ENCODE measurements around the gene TMIGD1. TPM values are rescaled to one million over a fixed set of nuclear protein-coding genes. Genes with fewer than 3 reads are reported as not detected.

Gene TMIGD1
- total and polyA plus RNA-seq, 2 of the 13 experiments (the other 11 are each of a cell fraction or from before 2014, with no cell fraction given), result not detected

DNA sequence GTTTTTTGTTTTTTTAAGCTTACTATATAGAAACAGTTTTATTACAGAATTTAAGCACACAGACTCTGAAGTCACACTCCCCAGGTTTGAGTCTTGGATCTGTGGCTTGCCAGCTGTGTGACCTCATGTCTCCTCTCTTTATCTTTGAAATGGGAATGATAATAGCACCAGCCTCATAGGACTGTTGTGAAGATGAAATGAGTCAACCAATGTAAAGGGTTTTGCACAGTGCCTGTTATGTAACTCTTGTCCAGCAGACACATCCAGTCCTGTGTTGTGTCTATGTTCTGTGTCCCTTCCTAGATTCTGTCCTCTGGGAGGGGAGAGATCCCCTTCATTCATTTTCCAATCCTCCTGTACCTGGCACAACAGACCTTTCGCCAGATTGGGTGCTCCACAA lies 41.8 kb upstream of the TMIGD1 start:
- whole genome bisulfite sequencing (ENCODE audit: low lambda C conversion rate), result 20% methylated on average over 1 of the region's 1 CpG
- in situ Hi-C loops (cut with HindIII; ENCODE audit: extremely low pct_ligation_motif_present, low pct_unique_long_range_greater_than_20kb) (loop anchor here (5.0 kb wide), 1 partner anchor 33 kb away; no protein-coding TSS in a partner anchor), intact Hi-C loops (cut with micrococcal nuclease; ENCODE audit: unreplicated experiment) (loop anchor here (2.0 kb wide), 1 partner anchor 31 kb away; no protein-coding TSS in a partner anchor)
- Histone ChIP-seq H3K4me2 (ENCODE audit: low read depth, low read length) (peak overlapping the region; percentile 95), H3K4me1 (ENCODE audit: insufficient read depth, low read length) (peaks cover 46% of the 10 kb centered on the region), H3K36me3 (replicated peaks in 1 of 2; ENCODE audit: control insufficient read depth in 1 of 2, insufficient read depth in 2 of 2, low read length in 2 of 2) (no peaks in the 10 kb centered on the region), H4K20me1 (ENCODE audit: insufficient read depth, low read length) (peaks cover 9% of the 10 kb centered on the region), H3K4me3 (replicated peaks in 1 of 3; ENCODE audit: insufficient read depth in 1 of 3, low read depth in 2 of 3, low read length in 3 of 3) (peak overlapping the region in 1 of 3 experiments; percentile 36; a peak in 1 of 6 replicates), H3K79me2 (ENCODE audit: insufficient read depth, low read length) (peaks cover 19% of the 10 kb centered on the region), H3K9me3 (ENCODE audit: low read length) (no peaks in the 10 kb centered on the region), H2AFZ (ENCODE audit: low read length) (no peak overlapping the region), H3K27me3 (ENCODE audit: control insufficient read depth in 1 of 2, insufficient read depth in 2 of 2, low read length in 2 of 2) (no peaks in the 10 kb centered on the region; a peak in 1 of 5 replicates), H3K27ac (ENCODE audit: extremely low read length, insufficient read depth, low read length) (peak overlapping the region; percentile 35), H3K9ac (ENCODE audit: insufficient read depth, low read depth, low read length) (no peak overlapping the region)
- POLR2A ChIA-PET, result interaction anchor here (0.6 to 8.1 kb wide), 5 partner anchors 12 to 38 kb away, joined by 4 to 114 read pairs (median 6); no protein-coding TSS in a partner anchor
- CTCF ChIA-PET (ENCODE audit: low intra/inter-chr PET ratio, low total read pairs), result no interaction called here
- FAIRE-seq (no peak), DNase-seq (ENCODE audit: low spot score) (no peak), ATAC-seq (no peak)
- BruUV-seq (replicated peaks), result no TSS peak
- no peak for TF ChIP-seq RELA (CRISPR knock-in tag; IDR thresholded peaks at IDR 0.05)
- TF ChIP-seq FOSL2 (CRISPR knock-in tag; IDR thresholded peaks at IDR 0.05), result peak; percentile 70
- TF ChIP-seq PITX1 (CRISPR knock-in tag; IDR thresholded peaks at IDR 0.05), result no peak
- no peak; the same call in 1 of the 2 replicates for TF ChIP-seq PHF21A (CRISPR knock-in tag; IDR thresholded peaks at IDR 0.05)
- TF ChIP-seq ZNF331 (CRISPR knock-in tag; IDR thresholded peaks at IDR 0.05), result peak; percentile 32; the same call in 1 of the 2 replicates
- TF ChIP-seq KLF11 (CRISPR knock-in tag; IDR thresholded peaks at IDR 0.05), result no peak
- no peak for TF ChIP-seq PPARG (CRISPR knock-in tag; conservative IDR thresholded peaks at IDR 0.05)
- no peak for TF ChIP-seq HOXD1 (CRISPR knock-in tag; IDR thresholded peaks at IDR 0.05)
- TF ChIP-seq HNRNPUL1 (IDR thresholded peaks at IDR 0.05; ENCODE audit: low read depth, low read length), result no peak
- TF ChIP-seq, protein P1, sequence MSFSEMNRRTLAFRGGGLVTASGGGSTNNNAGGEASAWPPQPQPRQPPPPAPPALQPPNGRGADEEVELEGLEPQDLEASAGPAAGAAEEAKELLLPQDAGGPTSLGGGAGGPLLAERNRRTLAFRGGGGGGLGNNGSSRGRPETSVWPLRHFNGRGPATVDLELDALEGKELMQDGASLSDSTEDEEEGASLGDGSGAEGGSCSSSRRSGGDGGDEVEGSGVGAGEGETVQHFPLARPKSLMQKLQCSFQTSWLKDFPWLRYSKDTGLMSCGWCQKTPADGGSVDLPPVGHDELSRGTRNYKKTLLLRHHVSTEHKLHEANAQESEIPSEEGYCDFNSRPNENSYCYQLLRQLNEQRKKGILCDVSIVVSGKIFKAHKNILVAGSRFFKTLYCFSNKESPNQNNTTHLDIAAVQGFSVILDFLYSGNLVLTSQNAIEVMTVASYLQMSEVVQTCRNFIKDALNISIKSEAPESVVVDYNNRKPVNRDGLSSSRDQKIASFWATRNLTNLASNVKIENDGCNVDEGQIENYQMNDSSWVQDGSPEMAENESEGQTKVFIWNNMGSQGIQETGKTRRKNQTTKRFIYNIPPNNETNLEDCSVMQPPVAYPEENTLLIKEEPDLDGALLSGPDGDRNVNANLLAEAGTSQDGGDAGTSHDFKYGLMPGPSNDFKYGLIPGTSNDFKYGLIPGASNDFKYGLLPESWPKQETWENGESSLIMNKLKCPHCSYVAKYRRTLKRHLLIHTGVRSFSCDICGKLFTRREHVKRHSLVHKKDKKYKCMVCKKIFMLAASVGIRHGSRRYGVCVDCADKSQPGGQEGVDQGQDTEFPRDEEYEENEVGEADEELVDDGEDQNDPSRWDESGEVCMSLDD (CRISPR knock-in tag; IDR thresholded peaks at IDR 0.05; ENCODE audit: borderline replicate concordance), result no peak
- TF ChIP-seq BCL6 (CRISPR knock-in tag; IDR thresholded peaks at IDR 0.05), result 0 out of 2 replicates have a peak, but pooled peaks have one; percentile 34
- 0 out of 2 replicates have a peak, but pooled peaks have one; percentile 21 for TF ChIP-seq ZMYM3 (CRISPR knock-in tag; IDR thresholded peaks at IDR 0.05)
- TF ChIP-seq RFX1 (IDR thresholded peaks at IDR 0.05), result no peak
- no peak for TF ChIP-seq ZNF839 (CRISPR knock-in tag; IDR thresholded peaks at IDR 0.05; ENCODE audit: borderline replicate concordance)
- no peak for TF ChIP-seq WIZ (CRISPR knock-in tag; IDR thresholded peaks at IDR 0.05)
- peak; percentile 84; the same call in 1 of the 2 replicates for TF ChIP-seq TEF (CRISPR knock-in tag; IDR thresholded peaks at IDR 0.05)
- 0 out of 2 replicates have a peak, but pooled peaks have one; percentile 21 for TF ChIP-seq PAXIP1 (CRISPR knock-in tag; conservative IDR thresholded peaks at IDR 0.05)
- TF ChIP-seq ERF (CRISPR knock-in tag; IDR thresholded peaks at IDR 0.05), result no peak
- no peak for TF ChIP-seq SOX13 (IDR thresholded peaks at IDR 0.05)
- TF ChIP-seq SOX13 (CRISPR knock-in tag; conservative IDR thresholded peaks at IDR 0.05 in 1 of 2, IDR thresholded peaks at IDR 0.05 in 1 of 2), result peak in 1 of 2 experiments; percentile 16; a peak in 1 of 4 replicates
- no peak for TF ChIP-seq RFXANK (CRISPR knock-in tag; IDR thresholded peaks at IDR 0.05)
